Measurements from ENCODE around the gene COL1A2.

DNA sequence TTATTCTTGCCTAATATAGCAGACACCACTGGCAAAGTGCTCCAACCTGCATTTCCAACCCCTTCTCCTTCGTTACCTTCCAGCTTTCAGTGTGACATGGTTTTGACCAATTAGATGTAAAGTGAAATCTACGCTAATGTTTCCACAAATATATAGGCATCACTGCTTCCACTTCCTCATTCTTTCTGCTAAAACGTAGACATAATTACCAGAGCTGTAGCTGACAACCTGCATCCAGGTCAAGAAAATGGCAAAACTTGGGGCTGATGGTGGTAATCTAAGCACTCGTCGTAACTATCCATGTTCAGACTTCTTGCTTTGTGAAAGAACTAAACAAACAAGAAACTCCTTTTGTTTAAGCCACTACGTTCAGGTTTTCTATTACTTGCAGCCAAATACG lies 41.8 kb upstream of the COL1A2 start:
- TF ChIP-seq, protein P1, sequence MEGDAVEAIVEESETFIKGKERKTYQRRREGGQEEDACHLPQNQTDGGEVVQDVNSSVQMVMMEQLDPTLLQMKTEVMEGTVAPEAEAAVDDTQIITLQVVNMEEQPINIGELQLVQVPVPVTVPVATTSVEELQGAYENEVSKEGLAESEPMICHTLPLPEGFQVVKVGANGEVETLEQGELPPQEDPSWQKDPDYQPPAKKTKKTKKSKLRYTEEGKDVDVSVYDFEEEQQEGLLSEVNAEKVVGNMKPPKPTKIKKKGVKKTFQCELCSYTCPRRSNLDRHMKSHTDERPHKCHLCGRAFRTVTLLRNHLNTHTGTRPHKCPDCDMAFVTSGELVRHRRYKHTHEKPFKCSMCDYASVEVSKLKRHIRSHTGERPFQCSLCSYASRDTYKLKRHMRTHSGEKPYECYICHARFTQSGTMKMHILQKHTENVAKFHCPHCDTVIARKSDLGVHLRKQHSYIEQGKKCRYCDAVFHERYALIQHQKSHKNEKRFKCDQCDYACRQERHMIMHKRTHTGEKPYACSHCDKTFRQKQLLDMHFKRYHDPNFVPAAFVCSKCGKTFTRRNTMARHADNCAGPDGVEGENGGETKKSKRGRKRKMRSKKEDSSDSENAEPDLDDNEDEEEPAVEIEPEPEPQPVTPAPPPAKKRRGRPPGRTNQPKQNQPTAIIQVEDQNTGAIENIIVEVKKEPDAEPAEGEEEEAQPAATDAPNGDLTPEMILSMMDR (IDR thresholded peaks at IDR 0.05) = no peak
- TF ChIP-seq POLR2A (IDR thresholded peaks at IDR 0.05) = no peak
